Right lobe of liver (tissue), 6 donors: Measurements from ENCODE around the gene PRCP. TPM values are rescaled to one million over a fixed set of nuclear protein-coding genes. Genes with fewer than 3 reads are reported as not detected.

Experiments used
- ATAC-seq, 4 donors: fragments of 200-7000 bp; cut with Tn5 transposase; one replicate each; pipeline ENCODE4 v1.9.1; 2020; ENCODE audit warnings: mild to moderate bottlenecking in 4 of 4, moderate library complexity in 4 of 4
- DNase-seq, 3 donors: peaks; one replicate each; pipeline ENCODE4 v3.0.0-alpha.2; 2020
- H3K27ac ChIP-seq, 3 donors: fragments of 200-600 bp; one replicate each; pipeline ENCODE4 v1.8.0; 2022
- H3K27me3 ChIP-seq, 2 donors: fragments of 200-600 bp; one replicate each; pipeline ENCODE4 v1.8.0; 2022
- H3K36me3 ChIP-seq, 4 donors: fragments of 200-600 bp; sonication (generic) in 1 of 4; one replicate each; pipeline versions ENCODE4 v1.5.1 to v1.8.0; 2017 to 2022; ENCODE audit warnings: control low read depth in 1 of 4
- H3K4me1 ChIP-seq, 4 donors: fragments of 200-600 bp; sonication (generic) in 1 of 4; one replicate each; pipeline versions ENCODE4 v1.5.1 to v1.8.0; 2017 to 2022; ENCODE audit warnings: control low read depth in 1 of 4
- H3K4me3 ChIP-seq, 3 donors: fragments of 200-600 bp; one replicate each; pipeline ENCODE4 v1.8.0; 2022
- H3K9me3 ChIP-seq, 4 donors: fragments of 200-600 bp; sonication (generic) in 1 of 4; one replicate each; pipeline versions ENCODE4 v1.5.1 to v1.8.0; 2017 to 2022; ENCODE audit warnings: control low read depth in 1 of 4
- CTCF ChIP-seq, 4 donors: fragments of 200-600 bp in 3 of 4; fragments of 450-650 bp in 1 of 4; IDR thresholded peaks; one replicate each; pipeline versions ENCODE4 v1.5.1 to v1.8.0; 2016 to 2022; ENCODE audit warnings: antibody characterized with exemption in 4 of 4, mild to moderate bottlenecking in 2 of 4
- POLR2A ChIP-seq: fragments of 450-650 bp; IDR thresholded peaks from one replicate; pipeline ENCODE4 v1.6.1; 2017; ENCODE audit warnings: antibody characterized with exemption, mild to moderate bottlenecking
- WGBS: methylation state at CpG from one replicate; pipeline ENCODE4 v1.1.6; 2018; ENCODE audit warnings: low coverage, low lambda C conversion rate; ENCODE audit not compliant: insufficient coverage; ENCODE audit errors: missing lambda C conversion rate; 5-methylcytosine and 5-hydroxymethylcytosine counted together
- intact Hi-C, 2 donors: fragments of 100-400 bp; cut with DNase I; formaldehyde crosslinking; loops; one replicate each; pipeline versions ENCODE4 v1.11.2 to v1.14.1; 2022
- total RNA-seq, 6 experiments: library from RNA; depleted of rRNA in 2 of 6; stranded (reverse); fragments of >200 nt in 2 of 6; fragmentation: NEBNext Ultra II Directional in 3 of 6; extraction: Animal tissue kit (Norgen Biotek cat#: 25700) in 3 of 6; gene quantifications; one replicate each; pipeline versions ENCODE4 v1.1.0 to v1.2.4, GENCODE V29; 2016 to 2023
- donor health status: DM: no; HTN: yes; CAD: no.
- donor health status: DM: no; HTN: no; CAD: no.
- donor health status: DM: no; HTN: no; CAD: no.
- donor health status: DM: no; HTN: yes; CAD: no.
- donor health status: DM: no; HTN: yes; CAD: no.

Gene PRCP
- total RNA-seq, 6 experiments from 2014 or later: 35.4 to 84.9 (median 49.4) TPM

GRCh38 chr11:82942376-82942775, 42.1 kb upstream of the PRCP start:
- Histone ChIP-seq H3K4me3 (no peak overlapping the region), H3K36me3 (no peaks in the 10 kb centered on the region), H3K9me3 (no peaks in the 10 kb centered on the region), H3K4me1 (no peaks in the 10 kb centered on the region), H3K27ac (no peak overlapping the region), H3K27me3 (no peaks in the 10 kb centered on the region)
- DNase-seq (no peak), ATAC-seq (no peak)
- WGBS: 100% methylated on average over 2 of the region's 2 CpGs
- intact Hi-C loops: no loop called here
- TF ChIP-seq POLR2A: no peak
- TF ChIP-seq CTCF (IDR thresholded peaks at IDR 0.05): no peak

GRCh38 chr11:82939456-82939855, 39.2 kb upstream of the PRCP start:
- Histone ChIP-seq H3K36me3 (no peaks in the 10 kb centered on the region), H3K9me3 (no peaks in the 10 kb centered on the region), H3K27ac (no peak overlapping the region), H3K27me3 (no peaks in the 10 kb centered on the region), H3K4me1 (no peaks in the 10 kb centered on the region), H3K4me3 (no peak overlapping the region)
- no peak for DNase-seq
- 92% methylated on average over 2 of the region's 2 CpGs for WGBS
- no peak for ATAC-seq
- TF ChIP-seq CTCF (IDR thresholded peaks at IDR 0.05): no peak
- TF ChIP-seq POLR2A: no peak
- intact Hi-C loops: no loop called here

- ATAC-seq: no peak
- WGBS: 100% methylated on average over 2 of the region's 2 CpGs
Measured at GRCh38 chr11:82937554-82937953, 37.3 kb upstream of the PRCP start.

GRCh38 chr11:82936261-82936660, 36.0 kb upstream of the PRCP start:
- Histone ChIP-seq H3K27ac (no peak overlapping the region), H3K27me3 (no peaks in the 10 kb centered on the region), H3K4me1 (no peaks in the 10 kb centered on the region), H3K9me3 (no peaks in the 10 kb centered on the region), H3K4me3 (no peak overlapping the region), H3K36me3 (no peaks in the 10 kb centered on the region)
- ATAC-seq (no peak), DNase-seq (no peak)
- intact Hi-C loops: no loop called here
- 88% methylated on average over 3 of the region's 3 CpGs for WGBS
- TF ChIP-seq POLR2A (no peak), CTCF (IDR thresholded peaks at IDR 0.05) (no peak)

More at GRCh38 chr11:82937554-82937953, 37.3 kb upstream of the PRCP start:
- TF ChIP-seq CTCF (IDR thresholded peaks at IDR 0.05) (no peak), POLR2A (no peak)
- intact Hi-C loops: no loop called here
- Histone ChIP-seq H3K4me3 (no peak overlapping the region), H3K9me3 (no peaks in the 10 kb centered on the region), H3K27me3 (no peaks in the 10 kb centered on the region), H3K27ac (no peak overlapping the region), H3K4me1 (no peaks in the 10 kb centered on the region), H3K36me3 (no peaks in the 10 kb centered on the region)
- no peak for DNase-seq

- 72% methylated on average over 1 of the region's 1 CpG for WGBS
Measured at GRCh38 chr11:82932564-82932963, 32.3 kb upstream of the PRCP start.

More at GRCh38 chr11:82932564-82932963, 32.3 kb upstream of the PRCP start:
- Histone ChIP-seq H3K4me1 (no peaks in the 10 kb centered on the region), H3K36me3 (no peaks in the 10 kb centered on the region), H3K27ac (no peak overlapping the region), H3K4me3 (no peak overlapping the region), H3K9me3 (no peaks in the 10 kb centered on the region), H3K27me3 (no peaks in the 10 kb centered on the region)
- DNase-seq: no peak
- ATAC-seq: no peak
- TF ChIP-seq POLR2A: no peak
- TF ChIP-seq CTCF (IDR thresholded peaks at IDR 0.05): no peak
- intact Hi-C loops: no loop called here
